ENCODE results near the gene PVALEF. TPM values are rescaled to one million over a fixed set of nuclear protein-coding genes. Genes with fewer than 3 reads are reported as not detected.

PVALEF gene
- total and polyA plus RNA-seq, 2 donors (not counting 3 experiments of a cell fraction or from before 2014, with no cell fraction given) = not detected

- no peak for DNase-seq (ENCODE audit: low read depth, low spot score)
- ChIA-PET POLR2A (no interaction called here), CTCF (interaction anchor here (0.9 to 1.0 kb wide), 2 partner anchors 15 to 49 kb away, joined by 3 to 4 read pairs; no protein-coding TSS in a partner anchor)
- TF ChIP-seq POLR2AphosphoS5 (IDR thresholded peaks at IDR 0.05; ENCODE audit: insufficient read depth, low read depth, low read length) (no peak), MAX (IDR thresholded peaks at IDR 0.05; ENCODE audit: insufficient read depth, insufficient read length) (no peak), GATA2 (IDR thresholded peaks at IDR 0.05; ENCODE audit: insufficient read depth, insufficient read length, low read depth, low read length) (no peak), MYC (IDR thresholded peaks at IDR 0.05; ENCODE audit: low read depth, low read length) (no peak), EZH2 (IDR thresholded peaks at IDR 0.05; ENCODE audit: borderline replicate concordance, low read depth, low read length, severe bottlenecking) (no peak), FOS (IDR thresholded peaks at IDR 0.05; ENCODE audit: borderline replicate concordance, insufficient read depth, low read length) (no peak), POLR2A (IDR thresholded peaks at IDR 0.05; ENCODE audit: low read depth, low read length) (no peak)
- TF ChIP-seq, protein P1, sequence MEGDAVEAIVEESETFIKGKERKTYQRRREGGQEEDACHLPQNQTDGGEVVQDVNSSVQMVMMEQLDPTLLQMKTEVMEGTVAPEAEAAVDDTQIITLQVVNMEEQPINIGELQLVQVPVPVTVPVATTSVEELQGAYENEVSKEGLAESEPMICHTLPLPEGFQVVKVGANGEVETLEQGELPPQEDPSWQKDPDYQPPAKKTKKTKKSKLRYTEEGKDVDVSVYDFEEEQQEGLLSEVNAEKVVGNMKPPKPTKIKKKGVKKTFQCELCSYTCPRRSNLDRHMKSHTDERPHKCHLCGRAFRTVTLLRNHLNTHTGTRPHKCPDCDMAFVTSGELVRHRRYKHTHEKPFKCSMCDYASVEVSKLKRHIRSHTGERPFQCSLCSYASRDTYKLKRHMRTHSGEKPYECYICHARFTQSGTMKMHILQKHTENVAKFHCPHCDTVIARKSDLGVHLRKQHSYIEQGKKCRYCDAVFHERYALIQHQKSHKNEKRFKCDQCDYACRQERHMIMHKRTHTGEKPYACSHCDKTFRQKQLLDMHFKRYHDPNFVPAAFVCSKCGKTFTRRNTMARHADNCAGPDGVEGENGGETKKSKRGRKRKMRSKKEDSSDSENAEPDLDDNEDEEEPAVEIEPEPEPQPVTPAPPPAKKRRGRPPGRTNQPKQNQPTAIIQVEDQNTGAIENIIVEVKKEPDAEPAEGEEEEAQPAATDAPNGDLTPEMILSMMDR (IDR thresholded peaks at IDR 0.05; ENCODE audit: extremely low read depth in 1 of 2, insufficient read depth in 1 of 2, low read depth in 1 of 2, low read length in 2 of 2) = no peak
- H3K79me2 ChIP-seq (ENCODE audit: control insufficient read depth, insufficient read depth, low read length) = no peaks in the 10 kb centered on the region
- H3K9me3 ChIP-seq (replicated peaks; ENCODE audit: control insufficient read depth, insufficient read depth, low read length) = no peaks in the 10 kb centered on the region
- no peaks in the 10 kb centered on the region for H3K36me3 ChIP-seq (ENCODE audit: control insufficient read depth in 2 of 2, extremely low read depth in 1 of 2, insufficient read depth in 2 of 2, low read length in 2 of 2)
- H3K27me3 ChIP-seq (ENCODE audit: control insufficient read depth in 2 of 2, insufficient read depth in 2 of 2, low read length in 2 of 2) = no peaks in the 10 kb centered on the region
- H3K9me1 ChIP-seq (replicated peaks; ENCODE audit: control insufficient read depth, extremely low read depth, insufficient read depth, low read length) = no peaks in the 10 kb centered on the region
- peaks cover 4% of the 10 kb centered on the region for H3K4me1 ChIP-seq (ENCODE audit: control insufficient read depth, extremely low read depth, insufficient read depth, low read length)
- H3K4me2 ChIP-seq (ENCODE audit: insufficient read depth, low read length) = no peak overlapping the region
- no peak overlapping the region for H3K4me3 ChIP-seq (replicated peaks in 1 of 3; ENCODE audit: insufficient read depth in 1 of 3, low read depth in 1 of 3, low read length in 3 of 3)
- no peak for FAIRE-seq
- H2AFZ ChIP-seq (ENCODE audit: low read depth, low read length) = no peak overlapping the region
- dilution Hi-C loops (cut with MboI; ENCODE audit: extremely low pct_ligation_motif_present, low sequenced_read_pairs) (no loop called here), intact Hi-C loops (cut with micrococcal nuclease) (no loop called here)
- BruUV-seq (replicated peaks) = no TSS peak
- H3K9ac ChIP-seq (replicated peaks; ENCODE audit: extremely low read depth, insufficient read depth, low read length) = no peak overlapping the region
- H4K20me1 ChIP-seq (replicated peaks; ENCODE audit: control insufficient read depth, extremely low read depth, insufficient read depth, low read length) = no peaks in the 10 kb centered on the region
- H3K27ac ChIP-seq (ENCODE audit: insufficient read depth, low read depth, low read length) = no peak overlapping the region
Observed at GRCh38 chr17:81157848-81158687, 7.2 kb upstream of the PVALEF start.
